Stimulated activated CD4-positive, alpha-beta T cell treated with anti-CD3 and anti-CD28 coated beads, Interleukin-12 subunit alpha, Interleukin-12 subunit beta, amount 100 ng/mL, for 48 hours (primary cell): ENCODE data around the gene ABCA13.

Source experiments
- DNase-seq, 3 donors: peaks; one replicate each; pipeline ENCODE4 v3.0.0-alpha.2; 2020; ENCODE audit warnings: low read depth in 2 of 3, low spot score in 1 of 3

ABCA13 gene

GRCh38 chr7:48627164-48627563 lies 455.9 kb downstream of the ABCA13 start:
- no peak for DNase-seq

- no peak for DNase-seq
These were observed 457.6 kb downstream of the ABCA13 start for GRCh38 chr7:48628793-48629349.

DNA sequence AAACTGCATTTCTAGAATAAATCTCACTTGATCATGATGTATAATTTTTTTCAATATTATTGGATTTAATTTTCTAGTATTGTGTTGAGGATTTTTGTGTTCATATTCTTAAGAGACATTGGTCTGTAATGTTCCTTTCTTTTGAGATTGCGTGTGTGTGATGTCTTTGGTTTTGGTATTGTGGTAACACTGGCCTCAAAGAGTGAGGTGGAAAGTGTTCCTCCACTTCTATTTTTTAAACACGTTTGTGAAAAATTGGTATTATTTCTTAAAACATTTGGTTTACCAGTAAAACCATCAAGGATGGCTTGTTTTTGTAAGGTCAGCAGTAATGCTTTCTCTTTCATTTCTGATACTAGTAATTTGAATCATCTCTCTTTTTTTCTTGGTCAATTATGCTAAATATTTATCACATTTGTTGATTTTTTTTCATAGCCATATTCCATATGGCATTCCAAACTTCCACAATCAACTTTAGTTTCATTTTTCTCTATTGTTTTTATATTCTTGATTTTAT lies 462.9 kb downstream of the ABCA13 start:
- DNase-seq, result no peak

DNA sequence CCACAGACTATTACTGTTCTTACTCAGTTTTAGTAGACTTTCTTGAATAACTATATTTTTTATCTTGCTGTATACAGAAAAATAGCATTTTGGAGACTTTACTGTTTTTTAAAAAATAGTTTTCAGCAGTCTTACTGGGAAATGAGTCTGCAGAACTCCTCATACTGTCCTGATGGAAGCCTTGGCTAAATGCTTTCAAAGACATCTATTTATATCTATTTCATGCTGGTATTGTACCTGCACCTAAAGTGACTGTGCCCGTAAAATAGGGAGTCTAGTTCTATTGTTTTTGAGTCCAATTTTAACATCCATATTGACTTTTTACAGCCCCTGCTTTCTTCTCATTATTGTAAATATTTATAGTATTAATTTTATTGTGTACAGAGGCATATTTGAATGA lies 464.5 kb downstream of the ABCA13 start:
- no peak for DNase-seq

DNA sequence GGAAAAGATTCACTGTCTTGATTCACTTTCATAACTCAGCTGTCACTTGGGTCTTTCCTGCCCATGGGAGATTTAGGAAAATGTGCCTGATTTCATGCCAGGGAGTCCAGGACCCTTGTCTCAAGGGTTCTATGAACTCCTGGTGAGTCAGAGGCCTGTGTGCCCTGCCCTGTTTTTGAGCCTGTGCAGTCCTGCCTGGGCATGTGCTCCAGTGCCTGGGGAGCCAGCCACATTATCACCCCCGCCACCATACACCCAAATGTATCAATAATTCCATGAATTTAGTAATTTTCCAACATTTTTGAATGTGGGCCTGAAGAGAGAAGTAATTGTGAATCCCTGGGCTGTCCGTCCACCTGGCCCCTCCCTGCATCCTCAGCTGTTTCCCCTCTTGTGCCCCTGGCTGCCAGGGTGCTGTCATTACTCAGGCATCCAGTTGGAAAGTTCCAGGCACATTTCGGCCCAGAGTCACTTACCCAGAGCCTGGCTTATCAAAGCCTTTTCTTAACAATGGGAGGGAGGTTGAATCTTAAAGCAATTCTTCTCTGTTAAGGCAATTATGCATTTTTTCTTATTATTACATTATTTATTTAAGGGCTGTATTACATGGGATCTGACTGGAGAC lies 465.2 kb downstream of the ABCA13 start:
- DNase-seq, result no peak

DNA sequence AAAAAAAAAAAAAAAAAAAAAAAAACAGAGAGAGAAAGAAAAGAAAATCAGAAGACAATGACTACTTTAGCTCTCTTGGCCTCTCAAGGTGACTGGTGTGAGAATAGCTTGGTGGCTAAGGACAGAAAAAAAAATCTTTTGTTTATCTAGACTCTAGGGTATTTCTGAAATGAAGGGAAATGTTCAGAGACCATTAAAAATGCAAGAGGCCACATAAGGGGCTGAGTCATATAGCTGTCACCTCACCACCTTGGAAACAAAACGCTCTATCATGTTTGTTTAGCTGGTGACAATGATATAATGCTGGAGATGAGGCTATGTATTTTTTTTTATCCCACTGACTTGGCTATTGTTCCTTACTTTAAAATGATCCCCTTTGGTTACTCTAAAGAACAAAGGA lies 466.1 kb downstream of the ABCA13 start:
- DNase-seq, result no peak

- DNase-seq, result no peak
These were observed 466.8 kb downstream of the ABCA13 start for GRCh38 chr7:48638041-48638440.

DNA sequence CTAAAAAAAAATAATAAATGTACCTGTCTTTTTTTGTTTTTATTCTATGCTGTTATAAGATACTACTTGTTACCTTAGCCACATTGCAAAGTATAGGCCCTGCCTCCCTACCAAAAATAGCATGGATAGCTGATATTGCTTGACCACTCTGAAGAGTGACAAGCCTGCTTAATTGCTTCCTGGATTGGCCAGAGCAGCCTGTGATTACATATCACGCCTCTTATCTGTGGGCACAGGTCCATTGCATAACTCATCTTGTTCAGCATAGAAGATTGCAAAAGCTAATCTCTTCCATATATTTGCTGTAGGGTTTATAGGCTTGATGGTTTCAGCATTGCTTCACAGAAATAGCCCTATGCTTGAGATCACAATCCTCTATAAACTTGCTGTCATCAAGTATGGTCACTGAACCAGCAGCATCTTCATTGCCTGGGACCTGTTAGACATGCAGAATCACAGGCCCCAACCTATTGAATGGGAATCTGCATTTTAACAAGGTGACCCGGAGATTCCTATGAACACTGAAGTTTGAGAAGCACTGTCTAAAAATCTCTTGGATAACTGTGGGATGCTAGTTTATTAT lies 472.3 kb downstream of the ABCA13 start:
- DNase-seq, result no peak

- no peak for DNase-seq
These were observed 486.9 kb downstream of the ABCA13 start for GRCh38 chr7:48658138-48658537.

GRCh38 chr7:48660306-48660870 lies 489.1 kb downstream of the ABCA13 start:
- no peak for DNase-seq

GRCh38 chr7:48664241-48664640 lies 493.0 kb downstream of the ABCA13 start:
- no peak for DNase-seq

DNA sequence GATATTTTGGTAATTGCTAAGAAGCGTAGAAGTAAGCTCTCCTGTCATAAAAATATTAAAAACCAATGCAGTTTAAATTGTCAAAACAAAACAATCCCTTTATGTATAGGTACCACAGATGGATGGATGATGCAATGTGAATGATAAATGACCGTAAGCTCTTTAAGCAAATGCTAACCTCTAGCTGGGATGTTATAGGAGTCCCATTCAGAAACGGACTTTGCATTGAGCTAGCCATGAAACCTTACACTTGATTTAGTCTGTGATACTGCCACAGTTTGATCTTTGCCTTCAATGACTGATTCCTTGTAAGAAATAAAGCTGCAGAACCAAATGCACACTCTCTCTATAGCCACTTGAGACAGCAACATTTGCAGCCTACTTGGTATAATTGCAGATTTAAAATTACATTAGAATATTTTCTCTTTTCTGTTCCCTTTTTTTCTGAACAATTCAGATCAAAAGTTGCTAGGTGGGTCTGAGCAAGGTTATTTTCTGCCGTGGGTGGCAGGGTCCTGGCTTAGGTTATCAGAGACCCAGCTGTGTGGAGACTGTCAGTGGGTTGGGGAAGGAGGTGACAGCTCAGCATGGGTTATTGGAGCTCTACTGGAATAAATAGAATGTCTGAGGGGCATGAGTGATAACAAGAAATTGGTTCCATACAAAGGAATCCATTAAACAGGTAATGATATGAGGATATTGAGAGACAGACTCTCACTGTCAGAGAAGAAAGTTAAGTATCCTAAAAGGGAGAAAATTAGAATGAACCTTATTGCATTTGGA lies 494.3 kb downstream of the ABCA13 start:
- no peak for DNase-seq

DNA sequence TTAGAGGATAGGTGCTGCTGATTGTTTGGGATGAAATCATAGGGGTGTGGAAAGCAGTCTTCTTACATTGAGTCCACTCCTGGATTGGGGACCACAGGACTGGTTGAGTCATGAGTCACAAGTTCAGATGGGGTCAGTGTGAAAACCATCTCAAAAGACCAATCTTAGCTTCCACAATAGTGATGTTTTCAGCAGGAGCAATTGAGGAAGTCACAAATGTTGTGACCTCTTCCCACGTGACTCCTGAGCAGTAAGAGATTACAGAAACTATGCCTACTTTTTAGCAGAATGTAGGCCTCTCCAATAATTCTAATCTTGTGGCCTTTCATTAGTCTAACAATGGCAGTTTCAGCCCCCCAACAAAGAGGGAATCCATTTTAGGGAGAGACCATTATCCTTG lies 496.1 kb downstream of the ABCA13 start:
- no peak for DNase-seq

GRCh38 chr7:48671656-48672055 lies 500.4 kb downstream of the ABCA13 start:
- no peak for DNase-seq

GRCh38 chr7:48681006-48681405 lies 509.7 kb downstream of the ABCA13 start:
- no peak for DNase-seq

- no peak for DNase-seq
These were observed 520.5 kb downstream of the ABCA13 start for GRCh38 chr7:48691788-48692187.
